ENCODE data around the gene MYH11.
"Not testable (repeated sequence)": the region's sequence is repeated elsewhere in the genome, so short reads cannot be mapped to it uniquely, and the experiment has no call there.

The MYH11 gene

GRCh38 chr16:15809297-15809696 lies 47.5 kb downstream of the MYH11 start:
- not testable (repeated sequence) for DNase-seq (ENCODE audit: low read depth)

DNA sequence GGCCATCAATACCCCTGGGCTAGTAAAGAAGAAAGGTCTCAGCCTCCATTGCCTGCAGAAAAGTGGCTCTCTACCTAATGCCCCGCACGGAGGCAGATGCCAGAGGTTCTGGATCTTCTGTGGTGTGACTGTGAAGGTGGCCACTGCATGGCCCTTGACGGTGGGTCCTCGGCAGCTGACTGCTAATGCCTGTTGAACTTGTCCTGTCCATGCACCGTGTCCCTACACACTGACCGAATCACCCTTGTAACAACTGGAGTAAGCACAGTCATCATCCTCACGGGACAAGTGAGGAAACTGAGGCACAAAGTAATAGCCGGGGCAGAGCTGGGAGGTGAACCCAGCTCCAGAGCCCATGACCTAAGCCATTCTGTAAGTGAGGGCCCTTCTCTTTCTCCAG lies 48.8 kb downstream of the MYH11 start:
- DNase-seq (ENCODE audit: low read depth) = no peak

DNA sequence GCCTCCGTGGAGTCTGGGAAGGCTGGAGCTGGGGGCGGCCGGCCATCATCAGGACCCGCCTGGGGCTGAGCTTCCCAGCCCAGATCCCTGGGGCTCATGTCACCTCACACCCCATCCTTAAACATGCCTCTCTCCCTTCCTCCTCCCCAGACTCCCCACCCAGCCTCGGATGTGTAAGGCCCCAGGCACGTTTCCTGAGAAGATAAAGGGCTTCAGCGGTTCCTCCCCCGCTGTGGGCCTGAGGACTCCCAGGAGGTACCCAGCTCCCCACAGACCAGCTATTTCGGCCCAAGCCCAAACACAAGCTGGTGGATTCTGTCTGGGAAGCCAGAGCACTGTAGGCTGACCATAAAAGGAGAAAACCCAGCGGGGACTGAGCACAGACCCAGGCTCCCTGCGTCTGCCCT lies 49.2 kb downstream of the MYH11 start:
- no peak for DNase-seq (ENCODE audit: low read depth)

DNA sequence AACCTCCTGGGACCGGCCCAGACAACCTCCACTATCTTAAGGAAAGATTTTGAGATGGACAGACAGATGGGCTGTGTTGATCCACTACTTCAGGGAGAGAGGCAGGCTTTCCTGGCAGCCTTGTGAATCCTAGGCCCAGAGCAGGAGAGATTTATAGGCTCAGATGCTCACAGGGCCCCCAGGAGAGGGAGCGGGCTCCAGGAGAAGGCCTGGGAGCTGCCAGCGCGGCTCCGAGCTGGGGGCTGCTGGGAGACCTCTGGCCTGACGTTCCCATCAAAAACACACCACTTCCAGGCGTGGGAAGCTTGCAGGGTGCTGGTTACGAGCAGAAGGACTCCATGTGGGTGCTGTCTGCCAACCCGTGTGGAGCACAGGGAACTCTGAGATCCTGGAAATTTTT lies 53.2 kb downstream of the MYH11 start:
- no peak for DNase-seq (ENCODE audit: low read depth)

DNA sequence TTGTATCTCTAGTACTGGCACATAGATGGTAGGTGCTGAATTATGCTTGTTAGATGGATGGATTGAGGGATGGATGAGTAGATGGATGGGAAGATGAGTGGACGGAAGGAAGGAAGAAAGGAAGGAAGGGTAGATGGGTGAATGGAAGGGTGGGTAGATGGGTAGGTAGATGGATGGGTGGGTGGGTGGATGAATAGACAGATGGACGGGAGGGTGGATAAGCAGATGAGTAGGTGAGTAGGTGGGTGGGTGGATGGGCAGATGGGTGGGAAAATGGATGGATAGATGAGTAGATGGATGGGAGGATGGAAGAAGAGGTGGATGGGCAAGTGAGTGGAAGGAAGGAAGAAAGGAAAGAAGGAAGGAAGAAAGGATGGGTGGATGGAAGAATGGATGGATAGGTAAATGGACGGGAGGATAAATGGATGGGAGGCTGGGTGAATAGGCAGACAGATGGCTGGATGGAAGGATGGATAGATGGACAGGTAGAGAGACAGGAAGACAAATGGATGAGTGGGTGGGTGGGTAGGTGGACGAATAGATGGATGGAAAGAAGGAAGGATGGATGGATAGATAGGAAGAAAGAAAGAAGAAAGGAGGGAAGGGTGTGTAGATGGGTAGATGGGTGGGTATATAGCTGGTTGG lies 56.9 kb downstream of the MYH11 start:
- no peak for DNase-seq (ENCODE audit: low read depth)

DNA sequence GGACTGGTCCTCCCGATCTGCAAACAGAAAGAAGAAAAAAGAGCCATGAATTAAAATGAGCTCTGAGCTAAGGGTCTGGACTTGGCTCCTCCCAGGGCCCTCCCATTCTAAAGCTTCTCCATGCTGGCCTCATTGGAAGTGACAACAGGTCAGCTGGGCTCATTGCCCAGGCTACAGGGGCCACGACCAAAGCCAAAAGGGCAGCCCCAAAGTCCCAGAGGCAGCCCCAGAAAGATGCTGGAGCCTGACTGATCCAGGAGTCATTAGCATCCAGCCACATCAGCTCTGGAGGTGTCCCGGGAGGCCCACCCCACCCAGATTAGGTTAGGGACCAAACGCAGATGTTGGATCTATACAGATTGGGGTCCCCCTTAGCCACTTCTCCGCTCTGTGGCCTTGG lies 58.2 kb downstream of the MYH11 start:
- no peak for DNase-seq (ENCODE audit: low read depth)

DNA sequence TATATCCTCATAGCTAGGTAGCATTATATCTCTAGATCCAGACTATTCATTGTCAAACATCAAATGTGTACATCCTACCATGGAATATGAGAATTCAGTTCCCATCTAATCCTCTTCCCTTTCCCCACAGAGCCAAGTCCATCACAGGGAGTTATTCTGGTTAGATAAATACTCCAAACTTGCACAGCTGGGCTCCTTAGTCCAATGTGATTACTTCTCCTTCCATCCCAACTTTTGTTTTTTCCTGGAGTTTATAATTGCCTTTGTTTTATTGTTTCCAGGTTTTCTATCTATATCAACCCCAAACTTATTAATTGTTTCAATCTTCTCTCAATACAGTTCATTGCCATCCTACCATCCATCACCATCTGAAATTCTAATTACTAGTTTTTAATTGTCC lies 59.9 kb downstream of the MYH11 start:
- no peak for DNase-seq (ENCODE audit: low read depth)

DNA sequence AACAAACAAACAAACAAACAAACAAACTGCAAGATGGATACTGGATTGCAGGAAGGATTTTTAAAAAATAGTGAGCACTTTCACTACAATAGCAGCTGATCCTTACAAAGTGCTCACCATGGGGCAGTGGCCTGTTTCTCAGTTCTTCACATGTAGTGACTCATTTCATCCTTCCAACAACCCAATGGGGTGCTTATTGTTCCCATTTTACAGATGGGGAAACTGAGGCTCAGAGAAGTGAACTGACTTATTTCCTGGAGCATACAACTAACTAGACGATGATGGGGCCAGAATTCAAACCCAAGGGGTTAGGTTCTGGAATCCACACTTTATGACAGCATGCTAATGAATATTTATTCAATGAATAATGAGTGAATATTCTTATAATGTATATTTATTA lies 61.2 kb downstream of the MYH11 start:
- DNase-seq (ENCODE audit: low read depth) = no peak

DNA sequence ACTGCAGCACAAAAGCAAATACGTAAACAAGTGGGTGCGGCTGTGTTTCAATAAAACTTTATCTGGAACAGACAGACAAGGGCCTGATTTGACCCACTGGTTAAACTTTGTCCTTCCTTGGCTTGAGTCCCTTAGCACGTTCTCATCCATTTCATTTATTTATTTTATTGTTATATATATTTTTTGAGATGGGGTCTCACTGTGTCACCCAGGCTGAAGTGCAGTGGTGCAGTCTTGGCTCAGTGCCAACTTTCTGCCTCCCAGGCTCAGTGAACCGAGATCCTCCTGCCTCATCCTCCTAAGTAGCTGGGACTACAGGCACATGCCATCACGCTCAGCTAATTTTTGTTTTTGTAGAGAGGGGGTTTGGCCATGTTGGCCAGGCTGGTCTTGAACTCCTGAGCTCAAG lies 64.3 kb downstream of the MYH11 start:
- no peak for DNase-seq (ENCODE audit: low read depth)

DNA sequence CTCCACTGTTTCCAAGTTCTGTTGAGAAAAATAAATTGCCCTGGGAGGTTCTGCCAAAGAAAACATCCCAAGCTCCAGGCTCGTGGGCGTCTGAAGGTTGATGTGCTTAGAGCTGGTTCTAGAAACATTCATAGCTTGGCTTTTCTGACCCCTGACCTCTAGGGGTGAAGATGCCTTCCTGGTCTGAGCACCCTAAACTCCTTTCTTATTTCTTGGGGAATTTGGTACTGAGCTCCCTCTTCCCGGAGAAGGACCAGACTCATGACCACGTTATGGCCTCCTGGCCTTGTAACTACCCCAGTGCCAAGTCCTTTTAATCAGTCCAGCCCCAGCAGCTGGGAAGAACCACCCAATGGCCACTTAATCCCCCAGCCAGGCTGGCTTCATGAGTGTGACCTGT lies 66.4 kb downstream of the MYH11 start:
- DNase-seq (ENCODE audit: low read depth) = no peak

GRCh38 chr16:15789816-15790215 lies 67.0 kb downstream of the MYH11 start:
- not testable (repeated sequence) for DNase-seq (ENCODE audit: low read depth)

DNA sequence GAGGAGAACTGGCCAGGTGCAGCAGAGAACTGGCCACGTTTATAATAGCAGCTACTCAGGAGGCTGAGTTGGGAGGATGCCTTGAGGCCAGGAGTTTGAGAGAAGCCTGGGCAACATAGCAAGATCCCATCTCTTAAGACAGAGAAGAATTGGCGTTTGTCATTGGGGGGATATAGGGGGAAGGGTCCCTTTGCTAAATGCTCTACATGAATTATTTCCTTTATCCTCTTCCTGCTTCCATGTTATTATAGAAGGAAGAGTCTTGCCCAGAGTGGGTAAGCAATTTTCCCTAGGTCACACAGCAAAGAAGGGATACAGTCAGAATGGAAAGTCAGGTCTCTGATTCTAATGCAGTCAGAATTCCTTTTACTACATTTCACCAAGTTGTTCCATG lies 68.0 kb downstream of the MYH11 start:
- DNase-seq (ENCODE audit: low read depth) = no peak

DNA sequence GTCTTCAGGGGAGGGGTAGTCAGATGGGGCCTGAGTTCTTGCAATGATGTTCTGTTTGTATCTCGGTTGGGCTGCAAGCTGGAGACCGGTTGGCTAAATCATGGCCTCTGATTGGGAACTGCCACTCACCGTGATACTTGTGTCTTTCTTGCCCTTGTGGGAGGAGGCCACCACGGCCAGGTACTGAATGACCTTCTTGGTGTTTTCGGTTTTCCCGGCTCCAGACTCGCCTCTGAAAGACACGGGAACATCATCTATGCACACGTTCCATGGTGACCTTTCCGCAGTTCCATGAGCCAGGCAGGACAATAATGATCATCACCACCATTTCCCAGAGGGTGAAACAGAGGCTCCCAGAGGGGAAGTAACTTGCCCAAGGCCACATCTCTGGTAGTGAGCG lies 70.3 kb downstream of the MYH11 start:
- no peak for DNase-seq (ENCODE audit: low read depth)

GRCh38 chr16:15785386-15786059 lies 71.3 kb downstream of the MYH11 start:
- no peak for DNase-seq (ENCODE audit: low read depth)

DNA sequence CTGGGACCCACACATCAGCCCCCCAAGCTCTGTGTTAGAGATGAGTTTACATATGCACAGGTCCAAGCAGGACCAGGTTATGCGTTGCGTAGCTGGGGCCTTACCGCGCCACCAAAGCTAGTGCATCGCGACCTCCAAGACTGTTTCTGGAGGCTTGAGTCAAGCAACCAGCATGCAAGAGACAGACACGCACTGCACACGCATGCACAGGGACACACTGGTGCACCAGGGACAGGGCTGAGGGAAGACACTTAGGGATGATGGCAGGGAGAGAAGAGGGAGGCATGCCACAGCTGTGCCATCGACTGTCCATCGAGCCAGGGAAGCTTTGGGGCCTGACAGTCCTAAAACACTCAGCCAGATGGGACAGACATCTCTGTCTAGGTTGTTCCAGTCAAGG lies 72.8 kb downstream of the MYH11 start:
- DNase-seq (ENCODE audit: low read depth) = no peak

DNA sequence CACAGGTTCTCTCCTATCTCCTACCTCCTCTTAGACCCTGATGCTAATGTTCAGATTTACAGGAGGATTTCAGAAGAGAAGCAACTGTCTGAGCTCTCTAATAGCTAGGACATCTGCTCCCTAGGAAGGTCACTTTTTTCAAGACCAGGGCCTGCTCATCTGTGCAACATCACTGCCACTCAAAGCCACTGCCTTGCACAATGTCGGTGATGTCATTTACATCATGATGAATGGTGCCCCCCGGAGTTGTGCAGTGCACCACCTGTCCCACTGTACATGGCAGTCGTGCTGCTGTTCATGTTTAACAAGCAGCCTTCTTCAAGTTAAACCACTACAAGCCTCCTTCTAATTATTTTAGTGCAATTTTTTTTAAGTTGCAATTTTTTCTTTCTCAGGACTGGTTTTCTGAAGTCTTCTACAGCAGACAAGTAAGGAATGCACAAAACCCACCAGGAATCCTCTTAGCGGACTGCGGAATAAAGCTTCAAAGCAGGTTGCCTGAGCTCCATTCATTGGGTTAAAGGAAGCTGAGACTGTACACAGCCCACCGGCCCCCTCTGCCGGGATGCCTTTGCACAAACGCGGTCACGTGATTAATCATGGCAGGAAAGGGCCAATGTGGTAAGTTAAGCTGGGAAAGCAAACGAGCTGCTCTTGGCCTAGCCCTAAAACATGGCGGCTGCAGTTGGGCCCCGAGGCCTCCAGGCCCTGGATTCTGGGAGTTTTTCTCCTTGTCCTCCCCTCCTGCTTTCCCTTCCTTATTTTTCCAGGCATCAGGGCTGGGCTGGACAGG lies 74.1 kb downstream of the MYH11 start:
- no peak for DNase-seq (ENCODE audit: low read depth)

DNA sequence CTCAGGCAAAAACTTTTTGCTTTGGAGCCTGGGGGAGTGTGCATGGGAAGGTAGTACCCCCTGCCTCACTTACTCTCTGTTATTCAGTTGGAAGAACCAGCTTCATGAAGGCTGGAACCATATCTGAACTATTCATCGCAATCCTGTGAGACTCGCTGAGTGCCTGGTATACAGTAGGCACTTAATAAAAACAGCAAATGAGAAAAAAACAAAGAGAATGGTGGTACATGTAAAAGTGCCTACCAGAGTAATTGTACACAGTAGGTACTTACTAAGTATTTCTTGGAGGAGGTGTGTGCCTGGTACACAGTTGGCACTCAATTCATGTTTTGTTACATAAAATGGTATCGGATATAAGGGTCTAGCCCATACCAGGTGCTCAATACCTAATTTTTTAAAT lies 75.2 kb downstream of the MYH11 start:
- no peak for DNase-seq (ENCODE audit: low read depth)

DNA sequence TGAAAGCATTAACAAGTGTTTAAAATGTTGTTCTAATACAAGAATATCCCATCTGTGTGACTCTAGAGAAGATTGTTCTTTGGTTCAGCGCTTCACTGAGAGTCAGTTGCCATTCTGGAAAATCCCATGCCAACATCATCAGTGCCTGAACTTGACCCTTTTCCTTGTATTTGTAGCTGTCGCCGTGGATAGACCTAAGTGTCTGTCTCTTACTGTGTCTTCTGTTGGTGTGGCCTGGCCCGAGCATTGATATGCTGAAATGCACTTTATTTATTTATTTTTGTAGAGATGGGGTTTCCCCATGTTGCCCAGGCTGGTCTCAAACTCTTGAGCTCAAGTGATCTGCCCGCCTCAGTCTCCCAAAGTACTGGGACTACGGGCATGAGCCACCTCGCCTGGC lies 76.0 kb downstream of the MYH11 start:
- DNase-seq (ENCODE audit: low read depth) = no peak

DNA sequence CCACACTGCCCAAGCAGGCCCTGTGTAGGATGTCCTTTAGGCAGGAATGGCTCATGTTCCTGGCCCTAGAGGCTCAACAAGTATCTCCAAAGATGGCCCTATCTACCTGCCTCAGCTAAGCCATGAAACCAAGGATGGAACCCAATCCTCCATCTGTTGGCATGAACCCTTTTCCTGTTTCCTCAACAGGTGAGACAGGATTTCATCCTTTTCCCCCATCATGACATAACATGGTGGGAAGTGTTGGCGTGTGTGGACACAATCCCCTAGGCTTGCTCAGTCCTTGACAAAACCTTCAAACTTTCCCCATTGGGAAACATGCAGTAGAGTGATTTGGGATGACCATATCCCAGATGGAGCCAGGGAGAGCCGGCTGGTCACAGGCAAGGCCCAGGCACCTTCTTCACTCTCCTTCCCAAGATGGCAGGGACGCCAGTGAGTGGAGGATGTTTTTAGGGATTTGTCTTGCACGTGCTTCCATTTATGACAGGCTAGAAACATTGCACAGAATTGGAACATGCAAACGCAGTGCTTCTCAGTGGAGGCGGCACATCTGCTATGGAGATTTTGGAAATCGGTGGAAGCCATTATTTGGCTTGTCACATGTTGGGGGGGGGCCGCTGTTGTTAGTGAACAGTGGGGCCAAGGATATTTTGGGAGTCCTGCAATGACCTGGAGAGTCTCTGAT lies 77.0 kb downstream of the MYH11 start:
- no peak for DNase-seq (ENCODE audit: low read depth)

DNA sequence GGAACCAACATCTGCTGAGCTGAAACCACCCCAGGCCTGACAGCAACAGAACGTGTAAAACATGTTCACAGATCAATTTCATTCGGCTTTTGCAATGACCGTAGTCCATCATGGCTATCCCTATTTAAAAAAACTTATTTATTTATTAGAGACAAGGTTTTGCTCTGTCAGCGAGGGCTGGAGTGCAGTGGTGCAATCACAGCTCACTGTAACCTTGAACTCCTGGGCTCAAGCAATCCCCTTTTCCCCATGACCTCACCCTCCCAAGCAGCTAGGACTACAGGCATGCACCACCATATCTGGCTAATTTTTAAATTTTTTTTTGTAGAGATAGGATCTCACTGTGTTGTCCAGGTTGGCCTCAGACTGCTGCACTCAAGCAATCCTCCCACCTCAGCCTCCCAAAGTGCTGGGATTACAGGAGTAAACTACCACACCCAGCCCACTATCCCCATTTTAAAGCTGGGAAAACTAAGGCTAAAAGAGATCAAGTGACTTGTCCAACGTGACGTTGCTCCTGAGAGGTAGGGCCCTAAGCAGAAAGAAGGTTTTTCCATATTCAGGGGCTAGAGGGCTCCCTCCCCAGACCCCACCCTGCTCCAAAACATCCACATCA lies 77.7 kb downstream of the MYH11 start:
- DNase-seq (ENCODE audit: low read depth) = no peak

DNA sequence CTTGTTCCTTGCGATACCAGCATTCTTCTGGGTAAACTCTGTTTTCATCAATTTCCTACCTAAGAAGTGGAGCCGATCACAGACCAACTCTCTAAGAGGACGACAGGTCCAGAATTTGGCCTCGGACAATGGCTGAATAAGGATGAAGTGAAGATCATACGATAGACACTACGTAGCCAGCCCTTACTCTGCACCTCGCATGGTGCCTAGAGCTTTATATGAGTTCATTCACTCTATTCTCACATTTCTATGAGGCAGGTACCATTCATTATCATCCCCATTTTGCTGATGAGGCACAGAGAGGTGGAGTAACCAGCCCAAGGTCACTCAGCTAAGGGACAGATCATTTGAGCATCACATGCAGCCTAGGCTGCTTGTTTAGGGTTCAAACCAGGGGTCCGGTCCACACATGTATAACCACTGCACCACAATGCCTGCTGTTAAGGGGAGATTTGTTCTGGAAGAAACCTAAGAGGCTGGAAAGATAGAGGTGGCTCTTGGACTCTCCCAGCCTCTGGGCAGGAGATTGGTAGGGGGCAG lies 78.6 kb downstream of the MYH11 start:
- no peak for DNase-seq (ENCODE audit: low read depth)
